ENCODE measurements around the gene HAAO. TPM values are rescaled to one million over a fixed set of nuclear protein-coding genes. Genes with fewer than 3 reads are reported as not detected.
A peak's percentile ranks its signal among the peaks of the same experiment; 100 is the strongest.

The HAAO gene
- total and polyA plus RNA-seq, 2 of the 8 experiments (the other 6 are each of a cell fraction or from before 2014, with no cell fraction given), result 2.5 to 7.0 TPM

DNA sequence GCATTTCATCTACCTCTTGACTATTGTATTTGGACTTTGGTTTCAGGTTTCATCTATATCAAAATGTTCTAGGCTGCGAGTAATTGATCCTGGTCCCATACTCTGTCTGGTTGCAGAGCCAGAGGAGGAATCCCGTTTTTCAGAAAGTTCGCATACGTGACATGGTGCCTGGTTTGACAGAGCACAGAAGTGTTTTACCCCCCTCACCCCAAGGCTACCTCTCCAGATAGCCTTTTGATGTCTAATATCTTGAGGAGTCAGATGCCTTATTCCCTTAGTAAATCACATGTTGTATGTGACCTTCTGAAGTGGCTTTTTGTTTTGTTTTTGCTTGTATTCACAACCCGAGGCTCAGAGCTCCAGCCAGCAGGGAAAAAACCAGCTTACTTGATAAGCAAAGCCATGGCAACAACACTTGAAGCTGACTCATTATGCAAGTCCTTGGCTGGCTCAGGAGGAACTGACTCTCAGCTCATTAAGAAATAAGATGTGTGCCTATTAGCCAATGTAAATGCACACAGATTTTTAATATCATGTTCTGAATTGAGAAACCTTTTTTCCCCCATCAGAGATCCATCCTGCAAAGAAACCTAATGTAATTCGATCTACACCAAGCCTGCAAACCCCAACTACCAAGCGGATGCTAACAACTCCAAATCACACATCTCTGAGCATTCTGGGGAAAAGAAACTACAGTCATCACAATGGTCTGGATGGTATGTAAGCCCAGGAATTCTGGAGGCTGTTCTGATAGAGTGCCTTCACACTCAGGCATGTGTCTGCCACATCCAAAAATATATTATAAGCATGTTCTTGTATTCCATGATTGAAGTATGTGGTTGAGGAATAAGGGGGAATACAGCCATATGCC lies 69.8 kb downstream of the HAAO start:
- H3K4ac ChIP-seq (replicated peaks; ENCODE audit: insufficient read length, low read depth, low read length), result no peak overlapping the region
- H3K23me2 ChIP-seq (ENCODE audit: low read depth, low read length), result no peaks in the 10 kb centered on the region
- H3K27me3 ChIP-seq (replicated peaks in 1 of 4; ENCODE audit: control insufficient read depth in 3 of 4, extremely low read depth in 1 of 4, insufficient read depth in 3 of 4, low read length in 3 of 4), result no peaks in the 10 kb centered on the region
- H3K79me2 ChIP-seq (ENCODE audit: control insufficient read depth in 1 of 2, insufficient read depth in 2 of 2, low read length in 2 of 2), result no peaks in the 10 kb centered on the region
- H4K8ac ChIP-seq (ENCODE audit: extremely low read depth, insufficient read depth, low read length), result no peak overlapping the region
- H2BK20ac ChIP-seq (ENCODE audit: low read length), result no peak overlapping the region
- peaks cover 0 to 10% (median 0%) of the 10 kb centered on the region in 4 experiments; a peak in 2 of 7 replicates for H3K4me1 ChIP-seq (replicated peaks in 1 of 4; ENCODE audit: control insufficient read depth in 3 of 4, insufficient read depth in 4 of 4, low read length in 3 of 4)
- H3K27ac ChIP-seq (ENCODE audit: low read depth, low read length), result 0 out of 2 replicates have a peak overlapping the region, but pooled peaks have one; percentile 47
- TF ChIP-seq BACH1 (IDR thresholded peaks at IDR 0.05; ENCODE audit: low read length), result no peak
- no peak for TF ChIP-seq KDM5A (IDR thresholded peaks at IDR 0.05; ENCODE audit: low read length)
- no peak for TF ChIP-seq RAD21 (IDR thresholded peaks at IDR 0.05 in 1 of 2, conservative IDR thresholded peaks at IDR 0.05 in 1 of 2; ENCODE audit: low read depth in 2 of 2, low read length in 2 of 2)
- TF ChIP-seq SRF (IDR thresholded peaks at IDR 0.05; ENCODE audit: low read depth, low read length), result no peak
- no peak for TF ChIP-seq SUZ12 (IDR thresholded peaks at IDR 0.05; ENCODE audit: low read length)
- no peak for TF ChIP-seq PHF8 (conservative IDR thresholded peaks at IDR 0.05; ENCODE audit: low read depth, low read length)
- TF ChIP-seq ASH2L (IDR thresholded peaks at IDR 0.05; ENCODE audit: low read length), result no peak
- no peak for TF ChIP-seq HDAC6 (IDR thresholded peaks at IDR 0.05; ENCODE audit: low read depth, low read length)
- H3K23ac ChIP-seq (ENCODE audit: insufficient read length), result no peak overlapping the region
- H4K91ac ChIP-seq (replicated peaks; ENCODE audit: insufficient read length, low read length), result no peak overlapping the region
- no peak overlapping the region for H2AFZ ChIP-seq (ENCODE audit: low read length)
- no peak overlapping the region for H3K9ac ChIP-seq (replicated peaks in 1 of 4; ENCODE audit: extremely low read depth in 1 of 4, low read depth in 3 of 4, low read length in 3 of 4)
- no peaks in the 10 kb centered on the region for H3K79me1 ChIP-seq (ENCODE audit: low read depth, low read length)
- H3K36me3 ChIP-seq (ENCODE audit: control insufficient read depth in 2 of 4, insufficient read depth in 4 of 4, low read length in 3 of 4), result no peaks in the 10 kb centered on the region; a peak in 2 of 8 replicates
- CTCF ChIA-PET (ENCODE audit: partially characterized antibody), result interaction anchor here (0.9 kb wide), 1 partner anchor 15 kb away, joined by 3 read pairs; no protein-coding TSS in a partner anchor
- WGBS, 2 experiments (ENCODE audit: extremely low coverage in 1 of 2, insufficient coverage in 1 of 2, insufficient read length in 1 of 2, insufficient replicate concordance in 2 of 2, low coverage in 1 of 2, low lambda C conversion rate in 2 of 2, missing lambda C conversion rate in 1 of 2), result 66% methylated on average over 7 of the region's 7 CpGs; no CpG with 5 or more reads in 1 of the 2 experiments
- H2BK120ac ChIP-seq (replicated peaks; ENCODE audit: low read depth, low read length), result no peak overlapping the region
- no peak overlapping the region for H2BK5ac ChIP-seq (ENCODE audit: low read depth, low read length)
- H4K5ac ChIP-seq (ENCODE audit: insufficient read length, low read depth, low read length), result no peak overlapping the region
- H3K4me3 ChIP-seq (ENCODE audit: extremely low read depth in 1 of 4, insufficient read depth in 2 of 4, low read depth in 3 of 4, low read length in 4 of 4), result no peak overlapping the region
- no peak overlapping the region for H2BK12ac ChIP-seq (ENCODE audit: low read depth, low read length)
- DNase-seq (ENCODE audit: low read depth in 1 of 2, low spot score in 2 of 2), result no peak
- no peak overlapping the region for H2BK15ac ChIP-seq (ENCODE audit: low read length)
- no peak overlapping the region for H3K18ac ChIP-seq (ENCODE audit: extremely low read depth, low read length)
- no peaks in the 10 kb centered on the region for H4K20me1 ChIP-seq (replicated peaks in 1 of 2; ENCODE audit: control insufficient read depth in 1 of 2, insufficient read depth in 2 of 2, low read length in 2 of 2)
- H2AK5ac ChIP-seq (ENCODE audit: low read depth, low read length), result no peak overlapping the region
- H3K14ac ChIP-seq (ENCODE audit: insufficient read length), result no peak overlapping the region
- no peak overlapping the region for H3K56ac ChIP-seq (replicated peaks; ENCODE audit: insufficient read length, low read depth, low read length)
- no peak for FAIRE-seq
- no peak overlapping the region for H3K4me2 ChIP-seq (ENCODE audit: insufficient read depth in 1 of 2, low read depth in 2 of 2, low read length in 2 of 2)
- POLR2A ChIA-PET (ENCODE audit: partially characterized antibody), result interaction anchor here (0.9 kb wide), 1 partner anchor 36 kb away, joined by 3 read pairs; no protein-coding TSS in a partner anchor
- no peaks in the 10 kb centered on the region for H3K9me3 ChIP-seq (ENCODE audit: insufficient read depth in 2 of 2, low read depth in 1 of 2, low read length in 1 of 2)

All from H1 (cell line).